ENCODE data around the gene TNFRSF21. TPM values are rescaled to one million over a fixed set of nuclear protein-coding genes. Genes with fewer than 3 reads are reported as not detected.

TNFRSF21 gene
- total RNA-seq, 1 donor from 2014 or later: 24.2 TPM

GRCh38 chr6:47254906-47255305, 54.8 kb downstream of the TNFRSF21 start:
- Mint-ChIP-seq H3K4me1 (no peaks in the 10 kb centered on the region), H3K9me3 (no peaks in the 10 kb centered on the region), H3K4me3 (no peak overlapping the region), H3K27me3 (ENCODE audit: low read depth) (no peaks in the 10 kb centered on the region), H3K27ac (no peak overlapping the region), H3K36me3 (peaks cover 8% of the 10 kb centered on the region)
- no peak for TF ChIP-seq CTCF (IDR thresholded peaks at IDR 0.05; ENCODE audit: unreplicated experiment)
- DNase-seq (ENCODE audit: low spot score in 2 of 2, unreplicated experiment in 2 of 2): no peak

- no peak for DNase-seq (ENCODE audit: low spot score in 2 of 2, unreplicated experiment in 2 of 2)
- Mint-ChIP-seq H3K27ac (no peak overlapping the region), H3K27me3 (ENCODE audit: low read depth) (no peaks in the 10 kb centered on the region), H3K4me1 (no peaks in the 10 kb centered on the region), H3K36me3 (peaks cover 5% of the 10 kb centered on the region), H3K9me3 (no peaks in the 10 kb centered on the region), H3K4me3 (no peak overlapping the region)
- TF ChIP-seq CTCF (IDR thresholded peaks at IDR 0.05; ENCODE audit: unreplicated experiment): no peak
Observed at GRCh38 chr6:47254051-47254450, 55.7 kb downstream of the TNFRSF21 start.

- Mint-ChIP-seq H3K36me3 (peaks cover 5% of the 10 kb centered on the region), H3K9me3 (no peaks in the 10 kb centered on the region), H3K4me3 (no peak overlapping the region)
Observed at GRCh38 chr6:47253136-47253535, 56.6 kb downstream of the TNFRSF21 start.

GRCh38 chr6:47252633-47253032, 57.1 kb downstream of the TNFRSF21 start:
- Mint-ChIP-seq H3K27me3 (ENCODE audit: low read depth) (no peaks in the 10 kb centered on the region), H3K9me3 (no peaks in the 10 kb centered on the region), H3K27ac (no peak overlapping the region), H3K4me1 (peaks cover 9% of the 10 kb centered on the region), H3K36me3 (peaks cover 4% of the 10 kb centered on the region), H3K4me3 (no peak overlapping the region)
- no peak for DNase-seq (ENCODE audit: low spot score in 2 of 2, unreplicated experiment in 2 of 2)
- TF ChIP-seq CTCF (IDR thresholded peaks at IDR 0.05; ENCODE audit: unreplicated experiment): no peak

More at GRCh38 chr6:47253136-47253535, 56.6 kb downstream of the TNFRSF21 start:
- Mint-ChIP-seq H3K27ac (no peak overlapping the region), H3K4me1 (peaks cover 8% of the 10 kb centered on the region), H3K27me3 (ENCODE audit: low read depth) (no peaks in the 10 kb centered on the region)
- DNase-seq (ENCODE audit: low spot score in 2 of 2, unreplicated experiment in 2 of 2): no peak
- no peak for TF ChIP-seq CTCF (IDR thresholded peaks at IDR 0.05; ENCODE audit: unreplicated experiment)

- Mint-ChIP-seq H3K27ac (no peak overlapping the region), H3K4me3 (no peak overlapping the region), H3K4me1 (peaks cover 18% of the 10 kb centered on the region), H3K27me3 (ENCODE audit: low read depth) (no peaks in the 10 kb centered on the region), H3K36me3 (peaks cover 4% of the 10 kb centered on the region), H3K9me3 (no peaks in the 10 kb centered on the region)
- no peak for DNase-seq (ENCODE audit: low spot score in 2 of 2, unreplicated experiment in 2 of 2)
- TF ChIP-seq CTCF (IDR thresholded peaks at IDR 0.05; ENCODE audit: unreplicated experiment): no peak
Observed at GRCh38 chr6:47251396-47251795, 58.3 kb downstream of the TNFRSF21 start.

GRCh38 chr6:47250302-47250701, 59.4 kb downstream of the TNFRSF21 start:
- Mint-ChIP-seq H3K36me3 (peaks cover 4% of the 10 kb centered on the region), H3K4me1 (peaks cover 18% of the 10 kb centered on the region), H3K9me3 (no peaks in the 10 kb centered on the region), H3K27me3 (ENCODE audit: low read depth) (no peaks in the 10 kb centered on the region), H3K4me3 (no peak overlapping the region), H3K27ac (no peak overlapping the region)
- no peak for DNase-seq (ENCODE audit: low spot score in 2 of 2, unreplicated experiment in 2 of 2)
- no peak for TF ChIP-seq CTCF (IDR thresholded peaks at IDR 0.05; ENCODE audit: unreplicated experiment)
